HepG2 (cell line): ENCODE data around the gene ALOX5.

Experiments used
- CTCF ChIP-seq: sonication (generic); formaldehyde crosslinking; IDR thresholded peaks from 2 replicates; pipeline ENCODE4 v1.5.0; 2020; ENCODE audit warnings: mild to moderate bottlenecking, missing genetic modification reagents, moderate library complexity
- HMG20B ChIP-seq: conservative IDR thresholded peaks from 2 replicates; pipeline ENCODE4 v1.6.1; 2016; ENCODE audit warnings: missing genetic modification reagents, missing compliant biosample characterization
- SMC3 ChIP-seq: IDR thresholded peaks from 2 replicates; pipeline ENCODE4 v1.6.1; 2011; ENCODE audit warnings: low read length, improper control_type of control experiment
- TCF7 ChIP-seq: sonication (generic); IDR thresholded peaks from 2 replicates; pipeline ENCODE4 v1.6.1; 2016; ENCODE audit warnings: antibody characterized with exemption, low read depth
- ZBTB40 ChIP-seq, 2 experiments: fragments of 450-650 bp in 1 of 2; sonication (generic) in 1 of 2; formaldehyde crosslinking in 1 of 2; IDR thresholded peaks; 2 replicates each; pipeline versions ENCODE4 v1.6.1 to v1.8.0; 2016 to 2022; ENCODE audit warnings: antibody characterized with exemption in 1 of 2, mild to moderate bottlenecking in 1 of 2, missing genetic modification reagents in 1 of 2
- TF ChIP-seq, protein P1 (sequence below): sonication (generic); formaldehyde crosslinking; IDR thresholded peaks from 2 replicates; pipeline ENCODE4 v1.8.1; 2023; ENCODE audit warnings: missing genetic modification reagents, inconsistent platforms, borderline replicate concordance

GRCh38 chr10:45378914-45379726 is 5.1 kb downstream of the ALOX5 start:
- TF ChIP-seq CTCF (no peak), TCF7 (no peak), HMG20B (CRISPR knock-in tag) (no peak), ZBTB40 (IDR thresholded peaks at IDR 0.05) (no peak), ZBTB40 (CRISPR knock-in tag; IDR thresholded peaks at IDR 0.05) (no peak), SMC3 (no peak)
- TF ChIP-seq, protein P1, sequence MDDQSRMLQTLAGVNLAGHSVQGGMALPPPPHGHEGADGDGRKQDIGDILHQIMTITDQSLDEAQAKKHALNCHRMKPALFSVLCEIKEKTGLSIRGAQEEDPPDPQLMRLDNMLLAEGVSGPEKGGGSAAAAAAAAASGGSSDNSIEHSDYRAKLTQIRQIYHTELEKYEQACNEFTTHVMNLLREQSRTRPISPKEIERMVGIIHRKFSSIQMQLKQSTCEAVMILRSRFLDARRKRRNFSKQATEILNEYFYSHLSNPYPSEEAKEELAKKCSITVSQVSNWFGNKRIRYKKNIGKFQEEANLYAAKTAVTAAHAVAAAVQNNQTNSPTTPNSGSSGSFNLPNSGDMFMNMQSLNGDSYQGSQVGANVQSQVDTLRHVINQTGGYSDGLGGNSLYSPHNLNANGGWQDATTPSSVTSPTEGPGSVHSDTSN (CRISPR knock-in tag): no peak
